Measurements from ENCODE around the gene TMEM132E.
"Not testable (repeated sequence)": the region's sequence is repeated elsewhere in the genome, so short reads cannot be mapped to it uniquely, and the experiment has no call there.

The TMEM132E gene, protein sequence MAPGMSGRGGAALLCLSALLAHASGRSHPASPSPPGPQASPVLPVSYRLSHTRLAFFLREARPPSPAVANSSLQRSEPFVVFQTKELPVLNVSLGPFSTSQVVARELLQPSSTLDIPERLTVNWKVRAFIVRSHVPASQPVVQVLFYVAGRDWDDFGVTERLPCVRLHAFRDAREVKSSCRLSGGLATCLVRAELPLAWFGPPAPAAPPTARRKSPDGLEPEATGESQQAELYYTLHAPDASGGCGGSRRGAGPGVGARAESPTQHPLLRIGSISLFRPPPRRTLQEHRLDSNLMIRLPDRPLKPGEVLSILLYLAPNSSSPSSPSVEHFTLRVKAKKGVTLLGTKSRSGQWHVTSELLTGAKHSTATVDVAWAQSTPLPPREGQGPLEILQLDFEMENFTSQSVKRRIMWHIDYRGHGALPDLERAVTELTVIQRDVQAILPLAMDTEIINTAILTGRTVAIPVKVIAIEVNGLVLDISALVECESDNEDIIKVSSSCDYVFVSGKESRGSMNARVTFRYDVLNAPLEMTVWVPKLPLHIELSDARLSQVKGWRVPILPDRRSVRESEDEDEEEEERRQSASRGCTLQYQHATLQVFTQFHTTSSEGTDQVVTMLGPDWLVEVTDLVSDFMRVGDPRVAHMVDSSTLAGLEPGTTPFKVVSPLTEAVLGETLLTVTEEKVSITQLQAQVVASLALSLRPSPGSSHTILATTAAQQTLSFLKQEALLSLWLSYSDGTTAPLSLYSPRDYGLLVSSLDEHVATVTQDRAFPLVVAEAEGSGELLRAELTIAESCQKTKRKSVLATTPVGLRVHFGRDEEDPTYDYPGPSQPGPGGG (N-terminal part only)

DNA sequence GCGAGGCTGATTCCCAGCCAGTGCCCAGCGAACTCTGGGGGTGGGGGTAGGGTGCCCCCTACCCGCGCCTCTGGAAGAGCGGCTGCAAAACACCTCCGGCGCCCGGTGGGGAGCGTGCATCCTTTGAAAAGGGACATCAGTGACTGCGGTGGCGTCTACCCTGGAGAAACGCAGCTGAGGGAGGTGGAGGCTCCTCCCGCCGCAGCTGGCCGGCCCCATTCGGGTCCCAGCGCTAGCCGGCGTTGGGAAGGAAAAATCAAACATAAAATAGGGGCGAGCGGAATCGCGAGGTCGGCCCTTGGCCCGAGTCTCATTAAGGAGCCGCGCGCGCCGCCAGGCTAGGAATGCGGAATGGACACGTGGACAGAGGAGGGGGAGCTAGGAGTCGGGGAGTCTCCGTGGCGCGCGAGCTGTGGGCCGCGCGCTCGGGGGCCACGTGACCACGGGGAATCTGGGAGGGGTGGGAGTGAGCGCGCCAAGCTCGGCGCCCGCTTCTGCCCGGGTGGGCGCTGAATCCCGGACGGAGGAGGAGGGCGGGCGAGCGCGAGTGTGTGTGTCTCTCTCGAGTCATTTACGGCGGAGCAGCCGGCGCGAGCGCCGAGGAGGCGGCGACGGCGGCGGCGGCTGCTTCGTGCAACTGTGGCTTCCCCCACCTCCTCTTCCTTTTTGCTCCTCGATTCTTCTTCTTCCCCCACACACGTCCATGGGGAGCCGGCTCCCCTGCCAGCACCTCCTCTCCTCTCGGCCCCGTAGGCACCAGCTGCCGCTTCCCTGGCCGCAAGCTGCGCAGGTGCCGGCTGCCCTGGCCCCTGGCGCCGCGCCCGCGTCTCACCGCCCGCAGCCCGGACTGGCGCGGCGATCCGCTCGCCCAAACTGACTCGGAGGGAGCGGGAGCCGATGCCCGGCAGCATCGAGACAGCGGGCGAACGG is at the start of gene TMEM132E:
Gene TMEM132E (plus strand): TSS at position 566 of the 930 bp plus-strand sequence. CDS start 1,495 bp downstream, outside the sequence.
- no peak for DNase-seq (ENCODE audit: low read depth)
- peak within 1 kb of the TSS; percentile 40 for H3K4me3 ChIP-seq (ENCODE audit: low read depth, low read length)

DNA sequence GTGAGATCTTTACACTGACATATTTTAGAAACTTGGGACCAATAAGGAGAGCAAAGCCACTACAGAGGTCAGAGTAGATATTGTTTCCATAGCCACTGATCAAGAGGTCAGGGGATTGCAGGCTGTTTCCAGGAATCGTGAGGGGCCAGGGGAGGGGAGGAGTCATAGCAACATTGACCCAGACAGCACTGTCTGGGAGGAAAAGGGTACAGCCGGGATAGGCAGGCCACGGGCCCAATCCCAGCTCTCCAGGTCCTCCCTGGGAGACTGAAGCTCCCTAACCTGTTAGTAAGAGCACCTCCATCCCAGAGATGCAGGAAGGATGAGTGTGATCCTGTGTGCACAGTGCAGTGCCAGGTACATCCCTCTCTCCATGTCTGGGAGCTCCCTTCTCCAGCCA is 48.5 kb upstream of the TMEM132E start:
- no peak for DNase-seq (ENCODE audit: low read depth)
- no peak overlapping the region for H3K4me3 ChIP-seq (ENCODE audit: low read depth, low read length)

GRCh38 chr17:34532281-34533065 is 46.9 kb upstream of the TMEM132E start:
- no peak overlapping the region for H3K4me3 ChIP-seq (ENCODE audit: low read depth, low read length)
- DNase-seq (ENCODE audit: low read depth): no peak

GRCh38 chr17:34533806-34534527 is 45.4 kb upstream of the TMEM132E start:
- DNase-seq (ENCODE audit: low read depth): no peak
- H3K4me3 ChIP-seq (ENCODE audit: low read depth, low read length): no peak overlapping the region

GRCh38 chr17:34537445-34537844 is 41.9 kb upstream of the TMEM132E start:
- DNase-seq (ENCODE audit: low read depth): no peak
- H3K4me3 ChIP-seq (ENCODE audit: low read depth, low read length): no peak overlapping the region

GRCh38 chr17:34538582-34538981 is 40.8 kb upstream of the TMEM132E start:
- H3K4me3 ChIP-seq (ENCODE audit: low read depth, low read length); DNase-seq (ENCODE audit: low read depth): not testable (repeated sequence)

- H3K4me3 ChIP-seq (ENCODE audit: low read depth, low read length): no peak overlapping the region
- no peak for DNase-seq (ENCODE audit: low read depth)
Observed at GRCh38 chr17:34539881-34540280, 39.5 kb upstream of the TMEM132E start.

DNA sequence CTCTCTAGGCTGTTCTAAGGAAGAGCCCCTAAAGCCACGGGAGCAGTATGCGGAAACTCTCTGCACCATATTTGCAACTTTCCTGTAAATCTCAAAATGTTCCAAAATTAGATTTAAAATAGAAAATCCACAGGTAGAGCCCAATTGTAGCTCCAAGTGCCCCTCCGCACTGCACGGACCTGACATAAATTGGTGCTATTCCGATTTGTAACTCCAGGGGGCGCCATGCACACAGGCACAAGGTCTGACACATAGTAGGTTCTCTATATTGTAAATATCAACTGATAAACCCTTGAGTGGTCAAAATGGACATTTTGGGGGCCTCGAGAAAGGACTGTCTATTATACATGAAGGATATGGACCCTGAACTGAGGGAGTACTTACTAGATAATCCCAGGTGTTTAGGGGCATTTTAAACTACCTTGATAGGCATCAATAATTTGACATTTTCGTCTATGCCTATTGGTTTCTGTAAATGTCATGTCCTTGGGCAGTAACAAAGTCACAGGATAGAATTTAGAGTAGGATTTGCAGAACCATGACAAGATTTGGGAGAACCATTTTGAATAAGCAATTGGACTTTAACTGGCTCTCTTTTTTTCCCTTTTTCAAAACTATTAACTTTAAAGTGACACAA is 36.6 kb upstream of the TMEM132E start:
- DNase-seq (ENCODE audit: low read depth): no peak
- H3K4me3 ChIP-seq (ENCODE audit: low read depth, low read length): no peak overlapping the region

- no peak for DNase-seq (ENCODE audit: low read depth)
- H3K4me3 ChIP-seq (ENCODE audit: low read depth, low read length): no peak overlapping the region
Observed at GRCh38 chr17:34547453-34548063, 31.8 kb upstream of the TMEM132E start.

- DNase-seq (ENCODE audit: low read depth): no peak
- H3K4me3 ChIP-seq (ENCODE audit: low read depth, low read length): no peak overlapping the region
Observed at GRCh38 chr17:34549966-34550365, 29.4 kb upstream of the TMEM132E start.

GRCh38 chr17:34553907-34554306 is 25.5 kb upstream of the TMEM132E start:
- no peak for DNase-seq (ENCODE audit: low read depth)
- H3K4me3 ChIP-seq (ENCODE audit: low read depth, low read length): no peak overlapping the region

GRCh38 chr17:34556384-34556783 is 23.0 kb upstream of the TMEM132E start:
- H3K4me3 ChIP-seq (ENCODE audit: low read depth, low read length): no peak overlapping the region
- no peak for DNase-seq (ENCODE audit: low read depth)

GRCh38 chr17:34556931-34557330 is 22.5 kb upstream of the TMEM132E start:
- no peak for DNase-seq (ENCODE audit: low read depth)
- H3K4me3 ChIP-seq (ENCODE audit: low read depth, low read length): no peak overlapping the region

DNA sequence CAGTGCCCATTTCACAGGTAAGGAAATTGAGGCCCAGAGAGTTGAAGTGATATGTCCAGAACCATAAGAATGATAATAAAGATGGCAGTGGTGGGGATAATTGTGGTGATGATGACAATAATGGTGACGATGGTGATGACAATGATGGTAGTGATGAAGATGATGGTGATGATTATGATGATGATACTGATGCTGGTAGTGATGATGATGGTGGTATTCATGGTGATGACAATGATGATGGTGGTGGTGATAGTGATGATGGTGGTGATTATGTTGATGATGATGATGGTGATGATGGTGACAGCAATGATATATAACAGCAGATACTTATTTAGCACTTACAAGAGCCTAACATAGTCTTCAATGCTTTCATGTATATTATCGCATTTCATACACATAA is 18.1 kb upstream of the TMEM132E start:
- no peak overlapping the region for H3K4me3 ChIP-seq (ENCODE audit: low read depth, low read length)
- DNase-seq (ENCODE audit: low read depth): no peak

GRCh38 chr17:34562387-34562786 is 17.0 kb upstream of the TMEM132E start:
- DNase-seq (ENCODE audit: low read depth): no peak
- H3K4me3 ChIP-seq (ENCODE audit: low read depth, low read length): no peak overlapping the region

GRCh38 chr17:34565713-34566112 is 13.7 kb upstream of the TMEM132E start:
- DNase-seq (ENCODE audit: low read depth): no peak
- no peak overlapping the region for H3K4me3 ChIP-seq (ENCODE audit: low read depth, low read length)

GRCh38 chr17:34566201-34566600 is 13.2 kb upstream of the TMEM132E start:
- H3K4me3 ChIP-seq (ENCODE audit: low read depth, low read length): no peak overlapping the region
- no peak for DNase-seq (ENCODE audit: low read depth)

All from skeletal muscle cell (primary cell).